ENCODE measurements around the gene CEP20.

DNA sequence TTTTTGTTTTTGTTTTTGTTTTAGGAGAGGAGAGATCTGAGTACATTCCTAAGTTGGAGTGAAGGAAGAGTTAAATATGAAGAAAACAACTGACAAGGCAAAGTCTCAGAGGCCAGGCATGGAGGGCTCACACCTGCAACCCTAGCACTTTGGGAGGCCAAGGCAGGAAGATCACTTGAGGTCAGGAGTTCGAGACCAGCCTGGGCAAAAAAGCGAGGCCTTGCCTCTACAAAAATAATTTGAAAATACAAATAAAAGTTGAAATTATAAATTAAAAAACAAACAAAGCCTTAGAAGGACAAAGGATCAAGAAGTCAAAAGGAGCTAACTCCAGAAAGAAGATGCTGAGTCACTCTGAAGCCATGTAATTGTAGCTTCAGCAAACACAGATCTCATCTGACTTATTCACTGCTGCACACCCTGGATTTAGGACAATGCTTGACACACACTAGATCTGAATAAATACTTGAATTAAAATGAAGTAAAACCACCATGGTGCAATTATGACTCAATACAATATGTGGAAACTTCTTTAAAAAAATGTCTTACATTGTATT is 9.1 kb downstream of the CEP20 start:
- TF ChIP-seq POLR2A (IDR thresholded peaks at IDR 0.05; ENCODE audit: low read length), result no peak
- no peak for TF ChIP-seq KDM1A (IDR thresholded peaks at IDR 0.05; ENCODE audit: low read depth)
- TF ChIP-seq BHLHE40 (IDR thresholded peaks at IDR 0.05; ENCODE audit: low read depth, low read length), result no peak
- no peak for TF ChIP-seq ZFP36 (IDR thresholded peaks at IDR 0.05; ENCODE audit: borderline replicate concordance, partially characterized antibody)
- TF ChIP-seq, protein P1, sequence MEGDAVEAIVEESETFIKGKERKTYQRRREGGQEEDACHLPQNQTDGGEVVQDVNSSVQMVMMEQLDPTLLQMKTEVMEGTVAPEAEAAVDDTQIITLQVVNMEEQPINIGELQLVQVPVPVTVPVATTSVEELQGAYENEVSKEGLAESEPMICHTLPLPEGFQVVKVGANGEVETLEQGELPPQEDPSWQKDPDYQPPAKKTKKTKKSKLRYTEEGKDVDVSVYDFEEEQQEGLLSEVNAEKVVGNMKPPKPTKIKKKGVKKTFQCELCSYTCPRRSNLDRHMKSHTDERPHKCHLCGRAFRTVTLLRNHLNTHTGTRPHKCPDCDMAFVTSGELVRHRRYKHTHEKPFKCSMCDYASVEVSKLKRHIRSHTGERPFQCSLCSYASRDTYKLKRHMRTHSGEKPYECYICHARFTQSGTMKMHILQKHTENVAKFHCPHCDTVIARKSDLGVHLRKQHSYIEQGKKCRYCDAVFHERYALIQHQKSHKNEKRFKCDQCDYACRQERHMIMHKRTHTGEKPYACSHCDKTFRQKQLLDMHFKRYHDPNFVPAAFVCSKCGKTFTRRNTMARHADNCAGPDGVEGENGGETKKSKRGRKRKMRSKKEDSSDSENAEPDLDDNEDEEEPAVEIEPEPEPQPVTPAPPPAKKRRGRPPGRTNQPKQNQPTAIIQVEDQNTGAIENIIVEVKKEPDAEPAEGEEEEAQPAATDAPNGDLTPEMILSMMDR (IDR thresholded peaks at IDR 0.05), result no peak
- TF ChIP-seq RAD21 (conservative IDR thresholded peaks at IDR 0.05 in 1 of 2, IDR thresholded peaks at IDR 0.05 in 1 of 2), result no peak; a peak in 2 of 5 replicates
- TF ChIP-seq CEBPB (IDR thresholded peaks at IDR 0.05), result peak; percentile 88
- TF ChIP-seq, protein P2, sequence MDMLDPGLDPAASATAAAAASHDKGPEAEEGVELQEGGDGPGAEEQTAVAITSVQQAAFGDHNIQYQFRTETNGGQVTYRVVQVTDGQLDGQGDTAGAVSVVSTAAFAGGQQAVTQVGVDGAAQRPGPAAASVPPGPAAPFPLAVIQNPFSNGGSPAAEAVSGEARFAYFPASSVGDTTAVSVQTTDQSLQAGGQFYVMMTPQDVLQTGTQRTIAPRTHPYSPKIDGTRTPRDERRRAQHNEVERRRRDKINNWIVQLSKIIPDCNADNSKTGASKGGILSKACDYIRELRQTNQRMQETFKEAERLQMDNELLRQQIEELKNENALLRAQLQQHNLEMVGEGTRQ (IDR thresholded peaks at IDR 0.05), result no peak

Data from A549 (cell line).